ACC112 (cell line): ENCODE measurements around the gene HCFC1.

ENCODE experiments used
- H2AFZ ChIP-seq: fragments of 200-600 bp; sonication (generic); one replicate; pipeline ENCODE4 v1.6.0; 2017; ENCODE audit warnings: antibody characterized with exemption, low read length; ENCODE audit not compliant: unreplicated experiment
- H3K27ac ChIP-seq: fragments of 200-600 bp; sonication (generic); 2 replicates; pipeline ENCODE4 v1.5.1; 2014; ENCODE audit warnings: low read depth, mild to moderate bottlenecking, antibody characterized with exemption, low read length, moderate library complexity
- H3K27me3 ChIP-seq: fragments of 200-600 bp; sonication (generic); 2 replicates; pipeline ENCODE4 v1.6.1; 2014; ENCODE audit warnings: mild to moderate bottlenecking, antibody characterized with exemption, low read length, moderate library complexity, mixed read lengths; ENCODE audit not compliant: insufficient read depth
- H3K36me3 ChIP-seq: fragments of 200-600 bp; sonication (generic); 2 replicates; pipeline ENCODE4 v1.6.1; 2016; ENCODE audit warnings: mild to moderate bottlenecking, antibody characterized with exemption, low read length, moderate library complexity, mixed read lengths; ENCODE audit not compliant: insufficient read depth
- H3K4me1 ChIP-seq: fragments of 200-600 bp; sonication (generic); one replicate; pipeline ENCODE4 v1.6.1; 2016; ENCODE audit warnings: low read length, mixed read lengths; ENCODE audit not compliant: insufficient read depth, unreplicated experiment, control insufficient read depth
- H3K4me3 ChIP-seq: fragments of 200-600 bp; sonication (generic); 2 replicates; pipeline ENCODE4 v1.5.1; 2014; ENCODE audit warnings: mild to moderate bottlenecking, low read depth, low read length
- H3K79me2 ChIP-seq: fragments of 200-600 bp; sonication (generic); one replicate; pipeline ENCODE4 v1.6.0; 2016; ENCODE audit warnings: low read length; ENCODE audit not compliant: control insufficient read depth, unreplicated experiment, insufficient read depth

Gene HCFC1

GRCh38 chrX:153971450-153972367 lies at the start of gene HCFC1:
TSS of gene HCFC1 (minus strand) at chrX:153971818. CDS start at chrX:153970840, 978 bp downstream.
- Histone ChIP-seq H3K27ac (peak within 1 kb of the TSS; percentile 99), H3K4me1 (peaks cover 30% of the 10 kb centered on the region), H3K79me2 (peaks cover 48% of the 10 kb centered on the region), H3K27me3 (no peaks in the 10 kb centered on the region), H3K36me3 (no peaks in the 10 kb centered on the region), H2AFZ (peak within 1 kb of the TSS; percentile 32), H3K4me3 (peak within 1 kb of the TSS; percentile 87)

- peak overlapping the region; percentile 80 for H3K4me3 ChIP-seq
- H3K4me1 ChIP-seq: peaks cover 21% of the 10 kb centered on the region
- no peaks in the 10 kb centered on the region for H3K27me3 ChIP-seq
- no peak overlapping the region for H2AFZ ChIP-seq
- H3K27ac ChIP-seq: peak overlapping the region; percentile 90
- H3K79me2 ChIP-seq: peaks cover 29% of the 10 kb centered on the region
- H3K36me3 ChIP-seq: no peaks in the 10 kb centered on the region
These were observed 49.6 kb upstream of the HCFC1 start for GRCh38 chrX:154021131-154021611.

GRCh38 chrX:154020536-154021115 lies 49.0 kb upstream of the HCFC1 start:
- Histone ChIP-seq H3K4me3 (peak overlapping the region; percentile 80), H3K27me3 (no peaks in the 10 kb centered on the region), H3K27ac (peak overlapping the region; percentile 90), H3K36me3 (no peaks in the 10 kb centered on the region), H3K79me2 (peaks cover 32% of the 10 kb centered on the region), H3K4me1 (peaks cover 21% of the 10 kb centered on the region), H2AFZ (no peak overlapping the region)

- H3K4me1 ChIP-seq: peaks cover 21% of the 10 kb centered on the region
- peak within 1 kb of the TSS; percentile 90 for H3K4me3 ChIP-seq
- peak within 1 kb of the TSS; percentile 90 for H3K27ac ChIP-seq
- no peaks in the 10 kb centered on the region for H3K36me3 ChIP-seq
- peaks cover 32% of the 10 kb centered on the region for H3K79me2 ChIP-seq
- no peaks in the 10 kb centered on the region for H3K27me3 ChIP-seq
- H2AFZ ChIP-seq: peak within 1 kb of the TSS; percentile 1
These were observed 48.3 kb upstream of the HCFC1 start, which contains the start of gene IRAK1 for GRCh38 chrX:154019633-154020528. TSS of gene IRAK1 (minus strand) at chrX:154019902. CDS start at chrX:154019812, 90 bp downstream.

GRCh38 chrX:154019061-154019621 lies 47.5 kb upstream of the HCFC1 start:
- no peaks in the 10 kb centered on the region for H3K36me3 ChIP-seq
- H3K4me3 ChIP-seq: peak overlapping the region; percentile 90
- H3K79me2 ChIP-seq: peaks cover 32% of the 10 kb centered on the region
- peaks cover 21% of the 10 kb centered on the region for H3K4me1 ChIP-seq
- H3K27me3 ChIP-seq: no peaks in the 10 kb centered on the region
- H2AFZ ChIP-seq: no peak overlapping the region
- peak overlapping the region; percentile 80 for H3K27ac ChIP-seq

- no peaks in the 10 kb centered on the region for H3K27me3 ChIP-seq
- H3K4me3 ChIP-seq: peak overlapping the region; percentile 90
- peaks cover 32% of the 10 kb centered on the region for H3K79me2 ChIP-seq
- peaks cover 21% of the 10 kb centered on the region for H3K4me1 ChIP-seq
- H3K27ac ChIP-seq: peak overlapping the region; percentile 80
- no peaks in the 10 kb centered on the region for H3K36me3 ChIP-seq
- no peak overlapping the region for H2AFZ ChIP-seq
These were observed 47.0 kb upstream of the HCFC1 start for GRCh38 chrX:154018518-154019060.

GRCh38 chrX:154017766-154018517 lies 46.3 kb upstream of the HCFC1 start:
- Histone ChIP-seq H2AFZ (no peak overlapping the region), H3K27ac (no peak overlapping the region), H3K4me1 (peaks cover 21% of the 10 kb centered on the region), H3K4me3 (peak overlapping the region; percentile 90), H3K27me3 (no peaks in the 10 kb centered on the region), H3K36me3 (no peaks in the 10 kb centered on the region), H3K79me2 (peaks cover 32% of the 10 kb centered on the region)

GRCh38 chrX:154016366-154017076 lies 44.9 kb upstream of the HCFC1 start:
- H3K4me3 ChIP-seq: no peak overlapping the region
- no peaks in the 10 kb centered on the region for H3K36me3 ChIP-seq
- no peak overlapping the region for H3K27ac ChIP-seq
- no peak overlapping the region for H2AFZ ChIP-seq
- peaks cover 32% of the 10 kb centered on the region for H3K79me2 ChIP-seq
- H3K27me3 ChIP-seq: no peaks in the 10 kb centered on the region
- peaks cover 19% of the 10 kb centered on the region for H3K4me1 ChIP-seq
